Measurements from ENCODE around the gene AZU1.

AZU1 gene

DNA sequence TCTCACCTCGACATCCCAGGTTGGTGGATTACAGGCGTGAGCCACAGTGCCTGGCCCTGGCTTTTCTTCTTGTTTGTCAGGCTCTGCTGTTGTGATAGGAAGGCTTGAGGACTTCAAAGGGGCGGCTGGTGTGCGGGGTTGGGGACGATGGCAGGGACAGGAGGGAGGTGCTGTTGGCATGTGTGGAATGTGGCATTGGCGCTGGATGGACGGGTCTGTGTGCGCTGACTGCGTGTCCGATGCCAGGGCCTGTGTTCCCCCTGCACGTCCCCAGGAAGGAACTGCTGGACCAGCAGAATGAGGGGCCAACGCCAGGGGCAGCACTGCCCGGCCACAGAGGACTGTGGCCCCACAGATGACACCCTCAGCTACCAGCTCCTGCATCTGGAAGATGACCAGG, 43.1 kb upstream of the AZU1 start:
- no peak overlapping the region for H3K27ac ChIP-seq
- TF ChIP-seq, protein P1, sequence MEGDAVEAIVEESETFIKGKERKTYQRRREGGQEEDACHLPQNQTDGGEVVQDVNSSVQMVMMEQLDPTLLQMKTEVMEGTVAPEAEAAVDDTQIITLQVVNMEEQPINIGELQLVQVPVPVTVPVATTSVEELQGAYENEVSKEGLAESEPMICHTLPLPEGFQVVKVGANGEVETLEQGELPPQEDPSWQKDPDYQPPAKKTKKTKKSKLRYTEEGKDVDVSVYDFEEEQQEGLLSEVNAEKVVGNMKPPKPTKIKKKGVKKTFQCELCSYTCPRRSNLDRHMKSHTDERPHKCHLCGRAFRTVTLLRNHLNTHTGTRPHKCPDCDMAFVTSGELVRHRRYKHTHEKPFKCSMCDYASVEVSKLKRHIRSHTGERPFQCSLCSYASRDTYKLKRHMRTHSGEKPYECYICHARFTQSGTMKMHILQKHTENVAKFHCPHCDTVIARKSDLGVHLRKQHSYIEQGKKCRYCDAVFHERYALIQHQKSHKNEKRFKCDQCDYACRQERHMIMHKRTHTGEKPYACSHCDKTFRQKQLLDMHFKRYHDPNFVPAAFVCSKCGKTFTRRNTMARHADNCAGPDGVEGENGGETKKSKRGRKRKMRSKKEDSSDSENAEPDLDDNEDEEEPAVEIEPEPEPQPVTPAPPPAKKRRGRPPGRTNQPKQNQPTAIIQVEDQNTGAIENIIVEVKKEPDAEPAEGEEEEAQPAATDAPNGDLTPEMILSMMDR (conservative IDR thresholded peaks at IDR 0.05): no peak
- no peak for TF ChIP-seq ZFX (IDR thresholded peaks at IDR 0.05)

DNA sequence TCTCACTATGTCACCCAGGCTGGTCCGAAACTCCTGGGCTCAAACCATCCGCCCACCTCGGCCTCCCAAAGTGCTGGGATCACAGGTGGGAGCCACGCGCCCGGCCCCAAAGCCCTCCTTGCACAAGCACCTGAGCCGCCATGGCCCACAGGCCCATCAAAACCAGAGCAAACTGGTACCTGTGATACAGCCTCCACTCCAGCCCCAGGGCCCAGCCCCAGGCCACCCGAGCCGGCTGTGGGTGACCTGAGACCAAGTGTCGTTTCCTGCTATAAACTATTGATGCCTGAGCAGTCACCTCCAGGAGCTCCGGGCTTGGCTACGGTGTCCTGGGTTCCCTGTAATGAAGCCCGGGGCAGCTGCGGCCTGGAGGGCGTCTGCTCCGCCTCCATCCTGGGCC, 40.1 kb upstream of the AZU1 start:
- TF ChIP-seq, protein P1 (conservative IDR thresholded peaks at IDR 0.05): no peak
- TF ChIP-seq ZFX (IDR thresholded peaks at IDR 0.05): no peak
- H3K27ac ChIP-seq: no peak overlapping the region

- TF ChIP-seq, protein P1 (conservative IDR thresholded peaks at IDR 0.05): no peak
- TF ChIP-seq ZFX (IDR thresholded peaks at IDR 0.05): no peak
- H3K27ac ChIP-seq: no peak overlapping the region
These were observed 39.0 kb upstream of the AZU1 start for GRCh38 chr19:788686-788982.

DNA sequence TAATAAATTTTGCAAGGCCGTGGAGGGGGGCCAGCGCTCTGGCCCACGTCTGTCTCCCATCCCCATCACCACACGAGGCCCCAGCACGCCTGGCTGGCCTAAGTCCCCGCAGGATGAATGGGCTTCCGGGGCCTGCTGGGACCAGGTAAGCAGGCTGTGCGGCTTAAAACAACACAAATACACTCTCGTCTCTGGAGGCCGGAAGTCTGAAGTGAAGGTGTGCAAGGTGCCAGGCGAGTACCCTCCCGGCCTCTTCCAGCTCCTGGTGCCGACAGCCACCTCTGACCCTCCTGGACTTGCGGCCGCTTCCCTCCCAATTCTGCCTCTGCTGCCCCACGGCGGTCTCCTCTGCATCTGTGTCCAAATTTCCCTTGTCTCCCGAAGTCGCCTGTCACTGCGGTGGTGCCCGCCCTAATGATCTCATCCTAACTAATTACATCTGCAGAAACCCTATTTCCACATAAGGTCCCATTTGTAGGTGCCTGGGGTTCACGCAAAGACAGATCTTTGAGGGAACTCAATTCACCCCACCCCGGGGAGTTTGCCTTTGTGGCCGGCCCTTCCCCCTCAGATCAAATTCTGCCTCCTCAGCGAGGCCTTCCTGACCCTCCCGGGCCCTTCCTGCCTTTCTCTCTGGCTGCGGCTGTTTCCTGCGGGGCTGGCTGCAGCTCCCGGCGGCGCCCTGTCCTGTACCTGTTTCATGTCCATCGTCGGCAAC, 38.5 kb upstream of the AZU1 start:
- TF ChIP-seq, protein P1 (conservative IDR thresholded peaks at IDR 0.05): no peak
- TF ChIP-seq ZFX (IDR thresholded peaks at IDR 0.05): no peak
- no peak overlapping the region for H3K27ac ChIP-seq

DNA sequence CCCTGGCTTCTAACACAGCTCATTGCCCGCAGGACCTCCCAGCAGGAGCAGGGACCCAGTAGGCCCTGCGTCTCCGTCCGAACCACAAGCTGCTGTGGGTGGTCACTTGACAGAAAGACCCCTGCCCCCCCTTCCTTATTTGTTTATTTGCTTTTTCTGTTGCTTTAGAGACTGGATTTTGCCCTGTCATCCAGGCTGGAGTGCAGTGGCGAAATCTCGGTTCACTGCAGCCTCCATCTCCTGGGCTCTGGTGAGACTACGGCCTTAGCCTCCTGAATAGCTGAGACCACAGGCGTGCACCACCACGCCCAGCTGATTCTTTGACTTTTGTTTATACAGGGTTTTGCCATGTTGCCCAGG, 38.0 kb upstream of the AZU1 start:
- no peak overlapping the region for H3K27ac ChIP-seq
- TF ChIP-seq, protein P1 (conservative IDR thresholded peaks at IDR 0.05): no peak
- no peak for TF ChIP-seq ZFX (IDR thresholded peaks at IDR 0.05)

- no peak for TF ChIP-seq ZFX (IDR thresholded peaks at IDR 0.05)
- TF ChIP-seq, protein P1 (conservative IDR thresholded peaks at IDR 0.05): no peak
- H3K27ac ChIP-seq: no peak overlapping the region
These were observed 36.5 kb upstream of the AZU1 start for GRCh38 chr19:791007-791566.

- no peak overlapping the region for H3K27ac ChIP-seq
- no peak for TF ChIP-seq ZFX (IDR thresholded peaks at IDR 0.05)
- TF ChIP-seq, protein P1 (conservative IDR thresholded peaks at IDR 0.05): no peak
These were observed 35.9 kb upstream of the AZU1 start for GRCh38 chr19:791567-792305.
